HepG2 (cell line): ENCODE measurements around the gene EBF4. TPM values are rescaled to one million over a fixed set of nuclear protein-coding genes. Genes with fewer than 3 reads are reported as not detected.

Experiments used
- AKAP8 ChIP-seq: sonication (generic); formaldehyde crosslinking; IDR thresholded peaks from 2 replicates; pipeline ENCODE4 v1.5.1; 2020; ENCODE audit warnings: mild to moderate bottlenecking, missing genetic modification reagents
- DZIP1 ChIP-seq: sonication (generic); formaldehyde crosslinking; IDR thresholded peaks from 2 replicates; pipeline ENCODE4 v1.5.0; 2020; ENCODE audit warnings: mild to moderate bottlenecking, missing genetic modification reagents
- HDAC1 ChIP-seq: sonication (generic); formaldehyde crosslinking; IDR thresholded peaks from 2 replicates; pipeline ENCODE4 v1.5.1; 2020; ENCODE audit warnings: mild to moderate bottlenecking, missing genetic modification reagents
- HNRNPLL ChIP-seq: fragments of 200-400 bp; formaldehyde crosslinking; IDR thresholded peaks from 2 replicates; pipeline ENCODE4 v1.6.1; 2017; ENCODE audit warnings: mild to moderate bottlenecking, low read depth, low read length; ENCODE audit not compliant: poor library complexity, severe bottlenecking
- HOXA7 ChIP-seq: sonication (generic); formaldehyde crosslinking; IDR thresholded peaks from 2 replicates; pipeline ENCODE4 v1.8.1; 2022; ENCODE audit warnings: mild to moderate bottlenecking, missing genetic modification reagents, moderate library complexity
- IRX3 ChIP-seq: sonication (generic); formaldehyde crosslinking; IDR thresholded peaks from 2 replicates; pipeline ENCODE4 v1.8.1; 2023; ENCODE audit warnings: mild to moderate bottlenecking, low read depth, missing genetic modification reagents, borderline replicate concordance
- POLR2AphosphoS2 ChIP-seq: IDR thresholded peaks from 2 replicates; pipeline ENCODE4 v1.6.1; 2011; ENCODE audit warnings: low read depth, low read length, improper control_type of control experiment
- SATB2 ChIP-seq: sonication (generic); formaldehyde crosslinking; IDR thresholded peaks from 2 replicates; pipeline ENCODE4 v1.5.0; 2020; ENCODE audit warnings: missing genetic modification reagents
- TAF15 ChIP-seq: fragments of 200-400 bp; formaldehyde crosslinking; IDR thresholded peaks from one replicate; pipeline ENCODE4 v1.6.1; 2018; ENCODE audit warnings: mild to moderate bottlenecking, low read depth, low read length; ENCODE audit not compliant: poor library complexity, severe bottlenecking
- TEAD3 ChIP-seq: optimal IDR thresholded peaks from 2 replicates; pipeline ENCODE3; 2016; ENCODE audit warnings: borderline replicate concordance
- ZEB1 ChIP-seq: IDR thresholded peaks from 2 replicates; pipeline ENCODE4 v1.6.1; 2012; ENCODE audit warnings: mild to moderate bottlenecking, low read depth, inconsistent platforms; ENCODE audit not compliant: insufficient replicate concordance
- ZNF263 ChIP-seq: sonication (generic); formaldehyde crosslinking; IDR thresholded peaks from 2 replicates; pipeline ENCODE4 v1.4.0; 2020; ENCODE audit warnings: missing genetic modification reagents
- ZNF468 ChIP-seq: sonication (generic); formaldehyde crosslinking; IDR thresholded peaks from 2 replicates; pipeline ENCODE4 v1.8.0; 2022; ENCODE audit warnings: mild to moderate bottlenecking, moderate library complexity, missing genetic modification reagents
- ZNF513 ChIP-seq: sonication (generic); formaldehyde crosslinking; conservative IDR thresholded peaks from 2 replicates; pipeline ENCODE4 v1.5.0; 2020; ENCODE audit warnings: missing genetic modification reagents
- ZNF552 ChIP-seq: sonication (generic); formaldehyde crosslinking; IDR thresholded peaks from 2 replicates; pipeline ENCODE4 v1.9.0; 2022; ENCODE audit warnings: missing genetic modification reagents, mild to moderate bottlenecking, borderline replicate concordance
- ZNF724P ChIP-seq: sonication (generic); formaldehyde crosslinking; IDR thresholded peaks from 2 replicates; pipeline ENCODE4 v1.8.0; 2022; ENCODE audit warnings: missing genetic modification reagents, borderline replicate concordance
- ZNF775 ChIP-seq: sonication (generic); formaldehyde crosslinking; IDR thresholded peaks from 2 replicates; pipeline ENCODE4 v1.4.0; 2020; ENCODE audit warnings: missing genetic modification reagents, mild to moderate bottlenecking, moderate library complexity, borderline replicate concordance
- ZNF83 ChIP-seq: sonication (generic); formaldehyde crosslinking; IDR thresholded peaks from 2 replicates; pipeline ENCODE4 v1.4.0; 2020; ENCODE audit warnings: missing genetic modification reagents, mild to moderate bottlenecking, borderline replicate concordance
- ZNF839 ChIP-seq: sonication (generic); formaldehyde crosslinking; IDR thresholded peaks from 2 replicates; pipeline ENCODE4 v1.4.0; 2020; ENCODE audit warnings: missing genetic modification reagents, mild to moderate bottlenecking, borderline replicate concordance
- ZXDC ChIP-seq: sonication (generic); formaldehyde crosslinking; IDR thresholded peaks from 2 replicates; pipeline ENCODE4 v1.5.0; 2020; ENCODE audit warnings: mild to moderate bottlenecking, missing genetic modification reagents
- polyA plus RNA-seq, 8 experiments: library from polyadenylated mRNA; depleted of rRNA in 3 of 8; stranded (reverse) in 7 of 8; unstranded in 1 of 8; fragments of >200 nt; fragmentation: Illumina TruSeq in 4 of 8; extraction: Trizol in 4 of 8; gene quantifications; 2 replicates each; pipeline versions ENCODE4 v1.2.1 to v1.2.3, GENCODE V29; 2011 to 2016; ENCODE audit warnings: low read depth in 4 of 8, missing spikeins in 1 of 8, mixed read lengths in 1 of 8; ENCODE audit not compliant: insufficient read depth in 1 of 8
- total RNA-seq, 5 experiments: library from RNA; depleted of rRNA; stranded (reverse); fragments of >200 nt; fragmentation: Illumina TruSeq; extraction: Trizol; gene quantifications; 2 replicates each; pipeline ENCODE4 v1.2.3, GENCODE V29; 2016; ENCODE audit warnings: low read depth in 1 of 5

Gene EBF4
- total and polyA plus RNA-seq, 2 of the 13 experiments (the other 11 are each of a cell fraction or from before 2014, with no cell fraction given), result 0.84 to 2.2 TPM

GRCh38 chr20:2651772-2652723 is 40.5 kb upstream of the EBF4 start, which contains the start of gene NOP56 (continued):
- TF ChIP-seq SATB2 (CRISPR knock-in tag) (no peak; the same call in 1 of the 2 replicates), IRX3 (CRISPR knock-in tag) (0 out of 2 replicates have a peak, but pooled peaks have one; percentile 65), AKAP8 (CRISPR knock-in tag) (peak; percentile 90; the same call in 1 of the 2 replicates), ZNF513 (CRISPR knock-in tag) (peak; percentile 69), ZNF263 (CRISPR knock-in tag) (0 out of 2 replicates have a peak, but pooled peaks have one; percentile 13), ZEB1 (no peak), TAF15 (peak; percentile 65), DZIP1 (peak; percentile 28; the same call in 1 of the 2 replicates), ZNF552 (CRISPR knock-in tag) (peak; percentile 36; the same call in 1 of the 2 replicates), ZNF83 (CRISPR knock-in tag) (peak; percentile 27; the same call in 1 of the 2 replicates), POLR2AphosphoS2 (peak; percentile 90), ZNF468 (CRISPR knock-in tag) (0 out of 2 replicates have a peak, but pooled peaks have one; percentile 29), HOXA7 (CRISPR knock-in tag) (no peak; the same call in 1 of the 2 replicates), ZXDC (CRISPR knock-in tag) (peak; percentile 58), TEAD3 (CRISPR knock-in tag) (no peak), HDAC1 (CRISPR knock-in tag) (peak; percentile 89), HNRNPLL (peak; percentile 86), ZNF775 (CRISPR knock-in tag) (0 out of 2 replicates have a peak, but pooled peaks have one; percentile 46), ZNF839 (CRISPR knock-in tag) (peak; percentile 35), ZNF724P (CRISPR knock-in tag) (peak; percentile 91)
